Pulmonary artery endothelial cell (primary cell): ENCODE measurements around the gene H2BK1. TPM values are rescaled to one million over a fixed set of nuclear protein-coding genes. Genes with fewer than 3 reads are reported as not detected.

Experiments used
- DNase-seq: peaks from one replicate; pipeline ENCODE4 v3.0.0-alpha.2; 2011; ENCODE audit warnings: low read depth, low spot score
- total RNA-seq: library from RNA; depleted of rRNA; stranded (reverse); fragments of >200 nt; gene quantifications from 2 replicates; pipeline ENCODE4 v1.2.3, GENCODE V29; 2014

Gene H2BK1
- total RNA-seq, 1 donor from 2014 or later, result not detected

- no peak for DNase-seq
These were observed 35.2 kb upstream of the H2BK1 start for GRCh38 chr7:151245360-151246101.

- no peak for DNase-seq
These were observed 34.6 kb upstream of the H2BK1 start for GRCh38 chr7:151244841-151245346.

DNA sequence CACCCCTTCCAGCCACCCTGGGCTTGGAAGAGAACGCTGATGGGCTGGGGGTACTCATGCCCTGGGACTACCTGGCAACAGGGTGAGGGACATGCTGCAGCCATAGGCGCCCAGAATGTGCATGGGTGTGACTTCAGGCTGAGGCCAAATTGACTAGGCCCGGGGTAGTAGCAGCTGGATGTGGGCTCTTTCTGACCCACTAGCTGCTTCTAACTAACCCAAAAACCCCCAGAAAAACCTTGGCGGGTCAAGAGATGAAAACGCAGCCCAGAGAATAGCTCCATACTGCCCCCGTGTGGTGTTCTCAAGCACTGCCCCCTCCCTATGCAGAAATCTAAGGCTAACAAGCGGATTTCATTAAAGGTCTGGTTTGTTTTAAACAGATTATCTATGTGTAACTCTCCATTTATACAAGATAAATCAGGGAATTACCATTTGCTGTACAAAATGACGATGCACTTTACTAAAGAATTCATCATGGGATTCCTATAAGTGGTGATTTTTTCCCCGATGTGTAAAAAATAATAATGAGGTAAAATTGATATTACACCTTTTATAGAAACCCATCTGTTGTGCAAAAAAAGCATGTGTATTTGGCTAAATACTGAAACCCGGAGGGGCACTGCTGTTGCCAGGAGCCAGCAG is 34.0 kb upstream of the H2BK1 start:
- no peak for DNase-seq

DNA sequence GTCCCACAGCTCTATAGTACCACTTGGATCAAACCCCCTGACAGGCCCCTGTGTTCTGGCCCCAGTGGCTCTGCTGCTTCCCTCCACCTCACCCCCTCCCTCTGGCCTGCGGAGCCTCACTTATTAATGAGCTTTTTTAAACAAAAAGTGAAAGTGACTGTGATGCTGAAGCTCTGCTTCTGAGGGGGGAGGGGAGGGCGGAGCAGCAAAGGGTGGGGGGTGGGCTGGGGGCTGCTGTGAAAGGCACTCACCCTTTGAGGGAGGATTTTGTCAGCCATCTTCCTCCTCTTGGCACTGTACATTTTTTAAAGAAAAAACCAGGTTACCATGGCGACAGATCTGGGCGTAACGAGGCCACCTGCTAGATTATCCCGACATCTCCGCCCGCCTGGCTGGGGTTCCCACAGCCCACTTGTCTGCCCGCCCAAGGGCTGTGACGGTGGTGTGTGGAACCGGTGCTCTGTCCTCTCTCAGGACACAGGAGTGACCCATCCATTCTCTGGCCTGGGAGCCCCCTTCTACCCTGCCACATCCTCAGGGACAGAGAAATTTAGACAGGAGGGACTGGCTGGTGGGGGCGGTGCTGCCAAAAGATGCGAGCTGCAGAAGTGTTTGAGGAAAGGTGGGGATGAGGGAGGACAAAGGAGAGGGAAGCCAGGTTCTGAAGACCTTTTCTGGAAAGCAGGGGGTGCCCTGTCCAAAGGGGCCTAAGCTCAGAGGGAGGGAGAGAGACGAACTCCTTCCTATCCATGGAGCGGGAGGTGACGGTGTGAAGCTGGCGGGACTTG is 33.3 kb upstream of the H2BK1 start:
- no peak for DNase-seq

GRCh38 chr7:151243045-151243349 is 32.7 kb upstream of the H2BK1 start:
- no peak for DNase-seq

DNA sequence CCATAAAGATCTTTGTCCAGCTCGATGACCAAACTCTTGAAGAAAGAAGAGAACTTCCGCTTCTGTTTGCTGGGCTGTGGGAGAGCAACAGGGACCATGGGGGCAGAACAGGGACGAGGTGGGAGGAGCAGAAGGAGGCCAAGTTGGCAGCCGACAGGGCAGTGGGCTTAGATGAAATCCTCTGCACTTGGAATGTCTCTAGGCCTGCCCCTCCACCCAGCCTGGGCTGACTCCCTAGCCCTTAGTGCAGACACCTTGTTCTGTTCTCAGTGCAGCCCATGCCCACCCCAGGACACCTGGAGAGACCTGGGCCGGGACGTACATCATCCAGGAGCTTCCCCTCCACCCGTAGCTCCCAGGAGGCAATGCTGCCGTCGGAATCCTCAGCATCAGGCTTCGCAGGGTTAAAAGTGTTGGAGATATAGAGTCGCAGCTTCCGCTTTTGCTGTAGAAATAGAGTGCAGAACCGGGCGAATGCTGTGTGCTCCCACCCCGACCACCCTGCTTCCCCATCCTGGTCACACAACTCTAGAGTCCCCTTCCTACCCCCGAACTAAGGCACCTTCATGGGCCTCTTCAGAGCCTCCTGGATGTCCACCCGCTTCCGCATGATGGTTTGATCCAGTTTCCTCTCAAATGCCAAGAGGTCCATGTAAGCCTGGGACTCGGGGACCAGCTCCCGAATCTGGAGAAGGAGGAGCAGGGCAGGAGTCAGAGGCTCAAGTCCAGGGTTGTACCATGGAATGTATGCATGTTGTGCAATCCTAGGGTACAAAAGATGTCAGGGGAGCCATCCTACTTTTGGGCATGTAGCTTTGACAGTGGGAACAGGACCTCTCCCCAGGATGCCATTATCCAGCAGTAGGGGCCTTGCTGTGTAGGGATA is 32.1 kb upstream of the H2BK1 start:
- DNase-seq, result no peak

DNA sequence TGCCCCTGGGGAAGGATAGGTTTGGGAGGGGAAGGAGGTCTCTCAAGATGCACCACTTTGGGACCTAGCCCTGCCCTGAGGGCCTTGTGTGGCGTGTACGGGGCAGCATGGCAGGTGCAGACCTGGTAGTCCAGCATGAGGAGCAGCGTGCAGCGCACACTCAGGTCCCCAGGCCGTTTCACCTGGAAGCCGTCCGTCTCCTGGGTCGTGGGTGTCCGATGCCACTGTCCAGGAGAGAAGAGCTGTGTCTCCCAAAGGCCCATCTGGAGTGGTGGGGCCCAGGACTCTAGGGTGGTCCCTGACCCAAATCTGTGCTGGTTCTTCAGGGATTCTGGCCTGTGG is 31.4 kb upstream of the H2BK1 start:
- DNase-seq, result no peak

GRCh38 chr7:151240942-151241754 is 30.9 kb upstream of the H2BK1 start:
- no peak for DNase-seq

GRCh38 chr7:151240536-151240935 is 30.2 kb upstream of the H2BK1 start:
- DNase-seq, result no peak

GRCh38 chr7:151239837-151240459 is 29.7 kb upstream of the H2BK1 start:
- no peak for DNase-seq

DNA sequence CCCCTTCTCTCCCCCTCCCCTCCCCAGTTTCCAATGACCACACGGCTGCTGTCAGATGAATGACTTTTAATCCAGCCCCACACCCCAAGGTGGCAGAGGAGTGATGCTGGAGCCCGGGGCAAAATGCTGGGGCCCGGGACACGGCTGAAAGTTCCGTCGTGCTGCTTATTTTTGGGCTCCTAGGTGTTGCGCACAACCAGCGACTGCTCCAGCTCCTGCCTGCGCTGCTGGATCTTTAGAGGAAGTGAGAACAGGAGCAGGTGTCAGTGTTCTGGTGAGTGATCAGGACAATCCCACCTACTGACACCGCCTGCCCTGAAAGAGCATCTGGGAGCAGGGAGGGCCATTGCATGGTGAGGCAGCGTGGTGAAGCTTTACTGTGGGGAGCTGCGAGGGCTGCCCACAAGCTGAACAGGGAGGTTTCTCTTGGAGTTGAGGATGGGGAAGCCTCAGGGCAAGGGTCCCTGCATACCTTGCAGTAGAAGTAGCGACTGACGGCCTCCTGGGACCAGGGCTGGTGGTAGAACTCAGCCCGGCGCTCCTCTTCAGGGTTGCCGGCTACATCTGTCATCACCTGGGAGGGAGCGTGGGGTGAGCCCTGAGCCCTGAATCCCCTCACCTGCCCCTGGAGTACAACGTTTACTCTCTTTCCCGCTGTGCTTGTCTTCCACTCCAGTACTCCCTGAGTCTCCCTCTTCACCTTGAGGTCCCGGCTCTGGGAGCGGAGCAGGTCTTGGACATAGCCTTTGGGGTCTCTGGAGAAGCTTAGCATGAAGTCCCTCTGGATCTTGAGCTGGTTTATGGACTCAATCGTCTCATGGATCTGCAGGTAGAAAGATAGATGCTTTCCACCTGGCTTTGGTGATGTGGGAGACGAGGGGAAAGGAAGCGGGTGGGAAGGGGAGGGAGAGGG is 28.9 kb upstream of the H2BK1 start:
- no peak for DNase-seq

DNA sequence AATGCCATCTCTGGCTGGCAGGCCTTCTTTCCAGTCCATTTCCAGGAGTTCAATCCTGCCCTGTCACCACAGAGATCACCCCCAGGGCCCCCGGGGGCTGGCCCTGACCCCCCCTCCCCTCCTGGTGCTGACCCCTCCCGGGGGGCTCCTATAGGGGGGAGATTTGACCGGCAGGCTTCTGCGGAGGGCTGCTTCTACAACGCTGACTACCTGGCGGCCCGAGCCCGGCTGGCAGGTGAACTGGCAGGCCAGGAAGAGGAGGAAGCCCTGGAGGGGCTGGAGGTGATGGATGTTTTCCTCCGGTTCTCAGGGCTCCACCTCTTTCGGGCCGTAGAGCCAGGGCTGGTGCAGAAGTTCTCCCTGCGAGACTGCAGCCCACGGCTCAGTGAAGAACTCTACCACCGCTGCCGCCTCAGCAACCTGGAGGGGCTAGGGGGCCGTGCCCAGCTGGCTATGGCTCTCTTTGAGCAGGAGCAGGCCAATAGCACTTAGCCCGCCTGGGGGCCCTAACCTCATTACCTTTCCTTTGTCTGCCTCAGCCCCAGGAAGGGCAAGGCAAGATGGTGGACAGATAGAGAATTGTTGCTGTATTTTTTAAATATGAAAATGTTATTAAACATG is 28.0 kb upstream of the H2BK1 start:
- DNase-seq, result no peak

DNA sequence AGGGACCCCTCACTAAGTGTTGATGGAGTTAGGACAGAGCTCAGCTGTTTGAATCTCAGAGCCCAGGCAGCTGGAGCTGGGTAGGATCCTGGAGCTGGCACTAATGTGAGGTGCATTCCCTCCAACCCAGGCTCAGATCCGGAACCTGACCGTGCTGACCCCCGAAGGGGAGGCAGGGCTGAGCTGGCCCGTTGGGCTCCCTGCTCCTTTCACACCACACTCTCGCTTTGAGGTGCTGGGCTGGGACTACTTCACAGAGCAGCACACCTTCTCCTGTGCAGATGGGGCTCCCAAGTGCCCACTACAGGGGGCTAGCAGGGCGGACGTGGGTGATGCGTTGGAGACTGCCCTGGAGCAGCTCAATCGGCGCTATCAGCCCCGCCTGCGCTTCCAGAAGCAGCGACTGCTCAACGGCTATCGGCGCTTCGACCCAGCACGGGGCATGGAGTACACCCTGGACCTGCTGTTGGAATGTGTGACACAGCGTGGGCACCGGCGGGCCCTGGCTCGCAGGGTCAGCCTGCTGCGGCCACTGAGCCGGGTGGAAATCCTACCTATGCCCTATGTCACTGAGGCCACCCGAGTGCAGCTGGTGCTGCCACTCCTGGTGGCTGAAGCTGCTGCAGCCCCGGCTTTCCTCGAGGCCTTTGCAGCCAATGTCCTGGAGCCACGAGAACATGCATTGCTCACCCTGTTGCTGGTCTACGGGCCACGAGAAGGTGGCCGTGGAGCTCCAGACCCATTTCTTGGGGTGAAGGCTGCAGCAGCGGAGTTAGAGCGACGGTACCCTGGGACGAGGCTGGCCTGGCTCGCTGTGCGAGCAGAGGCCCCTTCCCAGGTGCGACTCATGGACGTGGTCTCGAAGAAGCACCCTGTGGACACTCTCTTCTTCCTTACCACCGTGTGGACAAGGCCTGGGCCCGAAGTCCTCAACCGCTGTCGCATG is 27.2 kb upstream of the H2BK1 start:
- DNase-seq, result no peak

GRCh38 chr7:151236406-151236805 is 26.1 kb upstream of the H2BK1 start:
- no peak for DNase-seq

GRCh38 chr7:151235091-151235787 is 25.0 kb upstream of the H2BK1 start:
- DNase-seq, result no peak

DNA sequence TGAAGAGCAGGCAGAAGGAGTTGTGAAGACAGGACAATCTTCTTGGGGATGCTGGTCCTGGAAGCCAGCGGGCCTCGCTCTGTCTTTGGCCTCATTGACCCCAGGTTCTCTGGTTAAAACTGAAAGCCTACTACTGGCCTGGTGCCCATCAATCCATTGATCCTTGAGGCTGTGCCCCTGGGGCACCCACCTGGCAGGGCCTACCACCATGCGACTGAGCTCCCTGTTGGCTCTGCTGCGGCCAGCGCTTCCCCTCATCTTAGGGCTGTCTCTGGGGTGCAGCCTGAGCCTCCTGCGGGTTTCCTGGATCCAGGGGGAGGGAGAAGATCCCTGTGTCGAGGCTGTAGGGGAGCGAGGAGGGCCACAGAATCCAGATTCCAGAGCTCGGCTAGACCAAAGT is 23.5 kb upstream of the H2BK1 start:
- DNase-seq, result no peak
